HepG2 (cell line): Measurements from ENCODE around the gene FAM222A. TPM values are rescaled to one million over a fixed set of nuclear protein-coding genes. Genes with fewer than 3 reads are reported as not detected.
A peak's percentile ranks its signal among the peaks of the same experiment; 100 is the strongest.

Experiments
- AGO2 ChIP-seq: fragments of 200-400 bp; formaldehyde crosslinking; optimal IDR thresholded peaks from 2 replicates; pipeline ENCODE3; 2017; ENCODE audit warnings: mild to moderate bottlenecking, low read depth, low read length, moderate library complexity
- GATAD1 ChIP-seq: IDR thresholded peaks from 2 replicates; pipeline ENCODE4 v1.6.1; 2016; ENCODE audit warnings: missing genetic modification reagents, missing compliant biosample characterization
- HOXA7 ChIP-seq: sonication (generic); formaldehyde crosslinking; IDR thresholded peaks from 2 replicates; pipeline ENCODE4 v1.8.1; 2022; ENCODE audit warnings: mild to moderate bottlenecking, missing genetic modification reagents, moderate library complexity
- MTA1 ChIP-seq: sonication (generic); formaldehyde crosslinking; IDR thresholded peaks from 2 replicates; pipeline ENCODE4 v1.4.0; 2020; ENCODE audit warnings: missing genetic modification reagents, mild to moderate bottlenecking, borderline replicate concordance
- NKX3-1 ChIP-seq: sonication (generic); formaldehyde crosslinking; IDR thresholded peaks from 2 replicates; pipeline ENCODE4 v1.5.0; 2020; ENCODE audit warnings: missing genetic modification reagents
- RBM39 ChIP-seq: fragments of 200-400 bp; formaldehyde crosslinking; IDR thresholded peaks from one replicate; pipeline ENCODE4 v1.6.1; 2018; ENCODE audit warnings: antibody characterized with exemption, mild to moderate bottlenecking, low read depth, low read length; ENCODE audit not compliant: poor library complexity, severe bottlenecking
- SAFB2 ChIP-seq: sonication (generic); formaldehyde crosslinking; IDR thresholded peaks from 2 replicates; pipeline ENCODE4 v1.5.1; 2020; ENCODE audit warnings: missing genetic modification reagents, low read depth, mild to moderate bottlenecking, borderline replicate concordance
- TAF1 ChIP-seq: sonication (generic); formaldehyde crosslinking; IDR thresholded peaks from 2 replicates; pipeline ENCODE4 v1.4.0; 2020; ENCODE audit warnings: missing genetic modification reagents
- TARDBP ChIP-seq: sonication (generic); formaldehyde crosslinking; IDR thresholded peaks from 2 replicates; pipeline ENCODE4 v1.8.0; 2022; ENCODE audit warnings: mild to moderate bottlenecking, missing genetic modification reagents
- TBX2 ChIP-seq: sonication (generic); formaldehyde crosslinking; IDR thresholded peaks from 2 replicates; pipeline ENCODE4 v1.5.0; 2020; ENCODE audit warnings: missing genetic modification reagents, mild to moderate bottlenecking, borderline replicate concordance
- ZFP37 ChIP-seq: sonication (generic); formaldehyde crosslinking; IDR thresholded peaks from 2 replicates; pipeline ENCODE4 v1.4.0; 2020; ENCODE audit warnings: missing genetic modification reagents, borderline replicate concordance
- ZFP90 ChIP-seq: sonication (generic); formaldehyde crosslinking; IDR thresholded peaks from 2 replicates; pipeline ENCODE4 v1.8.0; 2022; ENCODE audit warnings: missing genetic modification reagents, mild to moderate bottlenecking, inconsistent platforms, borderline replicate concordance
- ZKSCAN1 ChIP-seq: fragments of 150-350 bp; IDR thresholded peaks from 2 replicates; pipeline ENCODE4 v1.6.1; 2014; ENCODE audit warnings: low read length
- ZNF136 ChIP-seq: sonication (generic); formaldehyde crosslinking; IDR thresholded peaks from 2 replicates; pipeline ENCODE4 v1.8.1; 2022; ENCODE audit warnings: low read depth, mild to moderate bottlenecking, moderate library complexity, missing genetic modification reagents
- ZNF260 ChIP-seq: sonication (generic); formaldehyde crosslinking; IDR thresholded peaks from 2 replicates; pipeline ENCODE4 v1.4.0; 2020; ENCODE audit warnings: missing genetic modification reagents, low read depth, mild to moderate bottlenecking, borderline replicate concordance
- ZNF567 ChIP-seq: sonication (generic); formaldehyde crosslinking; IDR thresholded peaks from 2 replicates; pipeline ENCODE4 v1.8.1; 2023; ENCODE audit warnings: mild to moderate bottlenecking, missing genetic modification reagents, borderline replicate concordance
- ZNF644 ChIP-seq: IDR thresholded peaks from 2 replicates; pipeline ENCODE4 v1.6.1; 2016; ENCODE audit warnings: low read depth
- ZSCAN25 ChIP-seq: sonication (generic); formaldehyde crosslinking; IDR thresholded peaks from 2 replicates; pipeline ENCODE4 v1.8.0; 2022; ENCODE audit warnings: mild to moderate bottlenecking, missing genetic modification reagents
- polyA plus RNA-seq, 8 experiments: library from polyadenylated mRNA; depleted of rRNA in 3 of 8; stranded (reverse) in 7 of 8; unstranded in 1 of 8; fragments of >200 nt; fragmentation: Illumina TruSeq in 4 of 8; extraction: Trizol in 4 of 8; gene quantifications; 2 replicates each; pipeline versions ENCODE4 v1.2.1 to v1.2.3, GENCODE V29; 2011 to 2016; ENCODE audit warnings: low read depth in 4 of 8, missing spikeins in 1 of 8, mixed read lengths in 1 of 8; ENCODE audit not compliant: insufficient read depth in 1 of 8
- total RNA-seq, 5 experiments: library from RNA; depleted of rRNA; stranded (reverse); fragments of >200 nt; fragmentation: Illumina TruSeq; extraction: Trizol; gene quantifications; 2 replicates each; pipeline ENCODE4 v1.2.3, GENCODE V29; 2016; ENCODE audit warnings: low read depth in 1 of 5
- TF ChIP-seq, protein P1 (sequence below): sonication (generic); formaldehyde crosslinking; IDR thresholded peaks from 2 replicates; pipeline ENCODE4 v1.4.0; 2020; ENCODE audit warnings: missing genetic modification reagents; ENCODE audit errors: not compliant biosample characterization
- TF ChIP-seq, protein P2 (sequence below): sonication (generic); formaldehyde crosslinking; IDR thresholded peaks from 2 replicates; pipeline ENCODE4 v1.8.0; 2022; ENCODE audit warnings: missing genetic modification reagents, mild to moderate bottlenecking, borderline replicate concordance
- TF ChIP-seq, protein P3 (sequence below): IDR thresholded peaks from 2 replicates; pipeline ENCODE4 v1.6.1; 2012; ENCODE audit warnings: inconsistent platforms
- TF ChIP-seq, protein P4 (sequence below): sonication (generic); formaldehyde crosslinking; IDR thresholded peaks from 2 replicates; pipeline ENCODE4 v1.4.0; 2020; ENCODE audit warnings: missing genetic modification reagents, borderline replicate concordance
- TF ChIP-seq, protein P5 (sequence below): IDR thresholded peaks from 2 replicates; pipeline ENCODE4 v1.6.1; 2016

Gene FAM222A
- total and polyA plus RNA-seq, 2 of the 13 experiments (the other 11 are each of a cell fraction or from before 2014, with no cell fraction given), result 2.7 to 9.6 TPM

DNA sequence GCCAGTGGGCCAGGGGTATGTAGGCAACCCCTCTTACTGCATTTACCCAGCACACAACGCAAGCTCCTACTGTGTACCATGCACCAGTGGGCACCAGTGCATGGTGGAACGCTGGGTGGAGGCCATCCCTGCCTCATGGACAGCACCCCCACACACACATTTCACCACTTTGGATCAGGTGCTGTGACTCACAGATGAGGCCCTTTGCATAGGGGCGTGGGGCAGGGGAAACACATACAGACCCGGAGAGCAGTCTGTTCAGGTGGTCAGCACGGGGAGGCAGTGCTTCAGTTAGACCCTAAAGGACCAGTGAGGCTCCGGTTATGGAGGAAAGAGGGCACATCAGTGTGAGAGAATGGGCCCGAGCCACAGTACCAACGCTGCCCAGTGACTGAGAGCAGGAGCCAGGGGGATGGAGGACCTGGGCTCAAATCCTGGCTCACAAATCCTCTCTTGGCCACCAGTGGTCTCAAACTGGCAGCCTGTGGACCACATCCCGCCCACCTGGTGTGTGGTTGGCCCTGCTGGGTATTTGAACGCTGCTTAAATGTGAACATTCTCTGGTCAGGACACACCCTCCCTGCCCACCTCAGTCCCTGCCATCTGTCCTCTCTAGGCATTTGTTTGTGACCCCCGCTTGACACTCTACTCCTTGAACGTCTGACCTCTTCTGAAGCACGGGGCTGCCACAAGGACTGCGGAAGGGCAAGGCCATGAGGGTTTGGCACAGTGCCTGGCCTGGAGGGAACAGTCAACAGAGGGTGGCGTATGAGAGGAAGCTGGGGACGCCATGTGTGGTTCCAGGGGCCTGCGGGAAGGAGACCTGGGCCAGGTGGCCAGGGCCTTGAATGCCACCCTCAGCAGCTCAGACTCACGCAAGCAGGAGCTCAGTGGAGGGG is 46.7 kb downstream of the FAM222A start (continued):
- TF ChIP-seq ZFP90 (no peak), HOXA7 (CRISPR knock-in tag) (no peak), ZNF136 (CRISPR knock-in tag) (no peak), ZNF260 (CRISPR knock-in tag) (no peak), ZFP37 (CRISPR knock-in tag) (no peak), ZKSCAN1 (no peak), GATAD1 (CRISPR knock-in tag) (no peak), RBM39 (no peak), TARDBP (no peak), TBX2 (peak; percentile 41; the same call in 1 of the 2 replicates), ZNF644 (CRISPR knock-in tag) (no peak), TAF1 (CRISPR knock-in tag) (no peak), MTA1 (CRISPR knock-in tag) (no peak), ZNF567 (CRISPR knock-in tag) (no peak), ZSCAN25 (CRISPR knock-in tag) (no peak), NKX3-1 (CRISPR knock-in tag) (no peak), AGO2 (no peak), SAFB2 (no peak)
- TF ChIP-seq, protein P1, sequence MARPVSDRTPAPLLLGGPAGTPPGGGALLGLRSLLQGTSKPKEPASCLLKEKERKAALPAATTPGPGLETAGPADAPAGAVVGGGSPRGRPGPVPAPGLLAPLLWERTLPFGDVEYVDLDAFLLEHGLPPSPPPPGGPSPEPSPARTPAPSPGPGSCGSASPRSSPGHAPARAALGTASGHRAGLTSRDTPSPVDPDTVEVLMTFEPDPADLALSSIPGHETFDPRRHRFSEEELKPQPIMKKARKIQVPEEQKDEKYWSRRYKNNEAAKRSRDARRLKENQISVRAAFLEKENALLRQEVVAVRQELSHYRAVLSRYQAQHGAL (CRISPR knock-in tag), result no peak
- TF ChIP-seq, protein P2, sequence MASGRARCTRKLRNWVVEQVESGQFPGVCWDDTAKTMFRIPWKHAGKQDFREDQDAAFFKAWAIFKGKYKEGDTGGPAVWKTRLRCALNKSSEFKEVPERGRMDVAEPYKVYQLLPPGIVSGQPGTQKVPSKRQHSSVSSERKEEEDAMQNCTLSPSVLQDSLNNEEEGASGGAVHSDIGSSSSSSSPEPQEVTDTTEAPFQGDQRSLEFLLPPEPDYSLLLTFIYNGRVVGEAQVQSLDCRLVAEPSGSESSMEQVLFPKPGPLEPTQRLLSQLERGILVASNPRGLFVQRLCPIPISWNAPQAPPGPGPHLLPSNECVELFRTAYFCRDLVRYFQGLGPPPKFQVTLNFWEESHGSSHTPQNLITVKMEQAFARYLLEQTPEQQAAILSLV (CRISPR knock-in tag), result no peak
- TF ChIP-seq, protein P3, sequence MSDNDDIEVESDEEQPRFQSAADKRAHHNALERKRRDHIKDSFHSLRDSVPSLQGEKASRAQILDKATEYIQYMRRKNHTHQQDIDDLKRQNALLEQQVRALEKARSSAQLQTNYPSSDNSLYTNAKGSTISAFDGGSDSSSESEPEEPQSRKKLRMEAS, result peak; percentile 70
- TF ChIP-seq, protein P4, sequence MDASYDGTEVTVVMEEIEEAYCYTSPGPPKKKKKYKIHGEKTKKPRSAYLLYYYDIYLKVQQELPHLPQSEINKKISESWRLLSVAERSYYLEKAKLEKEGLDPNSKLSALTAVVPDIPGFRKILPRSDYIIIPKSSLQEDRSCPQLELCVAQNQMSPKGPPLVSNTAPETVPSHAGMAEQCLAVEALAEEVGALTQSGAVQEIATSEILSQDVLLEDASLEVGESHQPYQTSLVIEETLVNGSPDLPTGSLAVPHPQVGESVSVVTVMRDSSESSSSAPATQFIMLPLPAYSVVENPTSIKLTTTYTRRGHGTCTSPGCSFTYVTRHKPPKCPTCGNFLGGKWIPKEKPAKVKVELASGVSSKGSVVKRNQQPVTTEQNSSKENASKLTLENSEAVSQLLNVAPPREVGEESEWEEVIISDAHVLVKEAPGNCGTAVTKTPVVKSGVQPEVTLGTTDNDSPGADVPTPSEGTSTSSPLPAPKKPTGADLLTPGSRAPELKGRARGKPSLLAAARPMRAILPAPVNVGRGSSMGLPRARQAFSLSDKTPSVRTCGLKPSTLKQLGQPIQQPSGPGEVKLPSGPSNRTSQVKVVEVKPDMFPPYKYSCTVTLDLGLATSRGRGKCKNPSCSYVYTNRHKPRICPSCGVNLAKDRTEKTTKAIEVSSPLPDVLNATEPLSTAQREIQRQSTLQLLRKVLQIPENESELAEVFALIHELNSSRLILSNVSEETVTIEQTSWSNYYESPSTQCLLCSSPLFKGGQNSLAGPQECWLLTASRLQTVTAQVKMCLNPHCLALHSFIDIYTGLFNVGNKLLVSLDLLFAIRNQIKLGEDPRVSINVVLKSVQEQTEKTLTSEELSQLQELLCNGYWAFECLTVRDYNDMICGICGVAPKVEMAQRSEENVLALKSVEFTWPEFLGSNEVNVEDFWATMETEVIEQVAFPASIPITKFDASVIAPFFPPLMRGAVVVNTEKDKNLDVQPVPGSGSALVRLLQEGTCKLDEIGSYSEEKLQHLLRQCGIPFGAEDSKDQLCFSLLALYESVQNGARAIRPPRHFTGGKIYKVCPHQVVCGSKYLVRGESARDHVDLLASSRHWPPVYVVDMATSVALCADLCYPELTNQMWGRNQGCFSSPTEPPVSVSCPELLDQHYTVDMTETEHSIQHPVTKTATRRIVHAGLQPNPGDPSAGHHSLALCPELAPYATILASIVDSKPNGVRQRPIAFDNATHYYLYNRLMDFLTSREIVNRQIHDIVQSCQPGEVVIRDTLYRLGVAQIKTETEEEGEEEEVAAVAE (CRISPR knock-in tag), result no peak
- TF ChIP-seq, protein P5, sequence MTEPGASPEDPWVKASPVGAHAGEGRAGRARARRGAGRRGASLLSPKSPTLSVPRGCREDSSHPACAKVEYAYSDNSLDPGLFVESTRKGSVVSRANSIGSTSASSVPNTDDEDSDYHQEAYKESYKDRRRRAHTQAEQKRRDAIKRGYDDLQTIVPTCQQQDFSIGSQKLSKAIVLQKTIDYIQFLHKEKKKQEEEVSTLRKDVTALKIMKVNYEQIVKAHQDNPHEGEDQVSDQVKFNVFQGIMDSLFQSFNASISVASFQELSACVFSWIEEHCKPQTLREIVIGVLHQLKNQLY, result peak; percentile 48; the same call in 1 of the 2 replicates
